C4-2B (cell line): ENCODE data around the gene ZNF224.

Experiments used
- ZFX ChIP-seq: fragments of 450-650 bp; IDR thresholded peaks from 2 replicates; pipeline ENCODE4 v1.6.1; 2017
- TF ChIP-seq, protein P1 (sequence below): fragments of 450-650 bp; conservative IDR thresholded peaks from 2 replicates; pipeline ENCODE4 v1.5.1; 2017; ENCODE audit warnings: mild to moderate bottlenecking

DNA sequence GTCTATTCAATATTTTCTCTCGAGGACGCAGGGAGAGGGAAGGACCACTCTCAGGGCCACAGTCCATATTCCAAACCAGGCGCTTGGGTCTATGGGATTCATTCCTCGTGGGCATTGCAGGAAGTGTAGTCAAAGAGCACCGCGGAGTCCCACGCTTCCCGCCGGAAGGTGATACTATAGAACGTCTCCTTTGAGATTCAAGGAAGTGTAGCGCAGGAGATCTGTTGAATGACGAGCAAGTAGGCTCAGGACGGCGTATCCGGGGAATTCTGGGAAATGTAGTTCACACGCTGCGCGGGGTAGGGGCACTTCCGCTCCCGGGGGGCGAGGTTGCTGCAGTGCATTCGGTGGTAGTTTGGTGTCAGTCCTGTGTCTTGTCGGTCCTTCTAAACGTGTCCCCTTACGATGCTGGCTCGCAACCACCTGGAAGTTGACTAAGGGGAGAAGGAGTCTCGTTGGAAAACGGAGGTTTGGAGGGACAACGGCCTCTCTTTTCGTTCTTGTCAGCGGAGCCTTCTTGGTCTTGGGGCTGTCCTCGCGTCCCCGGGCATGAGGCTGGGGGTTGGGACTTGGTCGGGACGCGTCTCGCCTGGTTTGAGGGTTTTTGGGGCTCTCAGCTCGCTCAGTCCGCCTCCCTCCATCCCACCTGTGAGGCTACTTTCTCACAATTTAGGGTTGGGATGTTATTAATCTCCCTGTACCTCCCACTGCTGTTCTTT is 22.2 kb upstream of the ZNF224 start, which contains the start of gene ZNF284:
- TF ChIP-seq, protein P1, sequence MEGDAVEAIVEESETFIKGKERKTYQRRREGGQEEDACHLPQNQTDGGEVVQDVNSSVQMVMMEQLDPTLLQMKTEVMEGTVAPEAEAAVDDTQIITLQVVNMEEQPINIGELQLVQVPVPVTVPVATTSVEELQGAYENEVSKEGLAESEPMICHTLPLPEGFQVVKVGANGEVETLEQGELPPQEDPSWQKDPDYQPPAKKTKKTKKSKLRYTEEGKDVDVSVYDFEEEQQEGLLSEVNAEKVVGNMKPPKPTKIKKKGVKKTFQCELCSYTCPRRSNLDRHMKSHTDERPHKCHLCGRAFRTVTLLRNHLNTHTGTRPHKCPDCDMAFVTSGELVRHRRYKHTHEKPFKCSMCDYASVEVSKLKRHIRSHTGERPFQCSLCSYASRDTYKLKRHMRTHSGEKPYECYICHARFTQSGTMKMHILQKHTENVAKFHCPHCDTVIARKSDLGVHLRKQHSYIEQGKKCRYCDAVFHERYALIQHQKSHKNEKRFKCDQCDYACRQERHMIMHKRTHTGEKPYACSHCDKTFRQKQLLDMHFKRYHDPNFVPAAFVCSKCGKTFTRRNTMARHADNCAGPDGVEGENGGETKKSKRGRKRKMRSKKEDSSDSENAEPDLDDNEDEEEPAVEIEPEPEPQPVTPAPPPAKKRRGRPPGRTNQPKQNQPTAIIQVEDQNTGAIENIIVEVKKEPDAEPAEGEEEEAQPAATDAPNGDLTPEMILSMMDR: no peak
- TF ChIP-seq ZFX: no peak
